Activated T-helper 1 cell treated with anti-CD3 and anti-CD28 coated beads, Interleukin-2, amount 50 U/mL, for 16 hours (primary cell): ENCODE measurements around the gene NFAM1.
A peak's percentile ranks its signal among the peaks of the same experiment; 100 is the strongest.

Experiments used
- DNase-seq, 2 donors: peaks; one replicate each; pipeline ENCODE4 v3.0.0-alpha.2; 2020; ENCODE audit warnings: low read depth in 1 of 2, low spot score in 1 of 2

NFAM1 gene

DNA sequence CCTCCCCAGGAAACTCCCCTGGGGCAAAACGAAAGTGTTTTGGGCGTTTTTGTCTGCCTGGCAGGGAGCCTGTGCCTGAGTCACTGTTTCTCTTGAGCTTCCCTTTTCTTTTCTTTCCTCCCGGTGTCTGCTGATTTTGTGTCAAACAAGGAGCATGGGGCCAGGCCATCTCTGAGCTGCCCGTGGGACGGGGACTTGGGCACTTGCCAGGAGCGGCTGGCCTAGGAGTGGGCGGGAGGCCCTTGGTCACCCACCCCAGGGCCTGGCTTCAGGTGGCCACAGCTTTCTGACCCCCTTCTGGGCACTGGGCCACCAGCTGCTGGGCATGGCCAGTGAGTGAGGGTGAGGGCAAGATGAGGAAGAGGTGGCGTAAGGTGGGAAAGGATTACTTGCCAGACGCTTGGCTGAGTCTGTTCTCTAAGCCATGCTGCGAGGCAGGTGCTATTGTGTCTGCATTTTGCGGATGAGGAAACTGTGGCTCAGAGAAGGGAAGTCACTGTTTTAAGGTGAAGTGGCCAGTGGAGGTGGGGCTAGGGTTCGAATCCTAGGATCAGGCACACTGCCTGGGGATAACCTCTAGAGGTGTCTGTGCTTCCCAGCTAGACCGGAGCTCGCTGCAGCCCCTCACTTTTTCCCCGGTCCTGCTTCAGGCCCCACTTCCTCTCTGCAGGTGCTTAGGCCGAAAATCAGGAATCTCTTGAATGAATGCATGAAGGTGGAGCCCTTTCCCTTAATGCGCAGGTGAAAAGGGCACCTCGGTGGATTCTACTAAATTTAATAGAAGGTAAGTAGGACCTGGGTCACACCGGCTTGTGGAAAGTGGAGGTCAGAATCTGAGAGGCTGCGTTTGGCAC, 7.8 kb upstream of the NFAM1 start:
- DNase-seq, result no peak

DNA sequence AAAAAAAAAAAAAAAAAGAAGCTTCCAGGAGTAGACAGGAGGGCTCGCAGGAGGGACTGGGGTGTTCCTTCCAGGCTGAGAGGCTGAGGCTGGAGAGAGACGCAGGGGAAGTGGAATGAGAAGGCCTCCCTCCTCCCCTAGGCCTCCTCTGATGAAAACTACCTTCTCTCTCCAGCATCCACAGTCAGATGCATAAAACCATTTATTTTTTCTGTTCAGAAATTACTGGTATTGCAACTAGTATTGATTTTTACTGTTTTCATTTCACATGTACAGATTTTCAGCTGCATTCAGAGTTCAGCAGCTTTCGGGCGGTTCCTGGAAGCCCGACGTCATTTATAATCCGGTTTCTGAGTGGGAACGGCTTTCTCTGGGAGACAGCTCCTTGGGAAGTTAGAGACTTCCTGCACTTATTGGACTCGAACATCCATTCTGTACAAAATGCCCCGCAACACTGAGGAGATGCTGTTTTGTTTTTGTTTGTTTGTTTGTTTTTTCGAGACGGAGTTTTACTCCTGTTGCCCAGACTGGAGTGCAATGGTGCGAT, 6.9 kb upstream of the NFAM1 start:
- no peak for DNase-seq

DNA sequence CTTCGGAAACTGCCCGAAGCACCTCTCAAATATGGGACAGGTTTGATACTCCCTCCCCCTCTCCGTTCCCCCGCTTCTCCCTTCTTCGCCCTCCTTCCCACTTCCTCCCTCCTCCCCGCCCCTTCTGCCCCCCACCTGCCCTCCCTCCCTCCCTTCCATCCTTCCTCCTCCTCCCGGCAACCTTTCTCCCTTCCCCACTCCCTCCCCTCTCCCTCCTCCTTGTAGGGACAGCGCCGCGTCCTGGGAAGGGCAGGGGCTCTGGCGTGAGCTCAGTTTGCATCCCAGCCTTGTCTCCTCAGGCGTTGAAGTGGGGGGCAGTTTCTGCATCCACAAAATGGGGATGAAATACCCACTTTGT, 6.1 kb upstream of the NFAM1 start:
- no peak for DNase-seq

DNA sequence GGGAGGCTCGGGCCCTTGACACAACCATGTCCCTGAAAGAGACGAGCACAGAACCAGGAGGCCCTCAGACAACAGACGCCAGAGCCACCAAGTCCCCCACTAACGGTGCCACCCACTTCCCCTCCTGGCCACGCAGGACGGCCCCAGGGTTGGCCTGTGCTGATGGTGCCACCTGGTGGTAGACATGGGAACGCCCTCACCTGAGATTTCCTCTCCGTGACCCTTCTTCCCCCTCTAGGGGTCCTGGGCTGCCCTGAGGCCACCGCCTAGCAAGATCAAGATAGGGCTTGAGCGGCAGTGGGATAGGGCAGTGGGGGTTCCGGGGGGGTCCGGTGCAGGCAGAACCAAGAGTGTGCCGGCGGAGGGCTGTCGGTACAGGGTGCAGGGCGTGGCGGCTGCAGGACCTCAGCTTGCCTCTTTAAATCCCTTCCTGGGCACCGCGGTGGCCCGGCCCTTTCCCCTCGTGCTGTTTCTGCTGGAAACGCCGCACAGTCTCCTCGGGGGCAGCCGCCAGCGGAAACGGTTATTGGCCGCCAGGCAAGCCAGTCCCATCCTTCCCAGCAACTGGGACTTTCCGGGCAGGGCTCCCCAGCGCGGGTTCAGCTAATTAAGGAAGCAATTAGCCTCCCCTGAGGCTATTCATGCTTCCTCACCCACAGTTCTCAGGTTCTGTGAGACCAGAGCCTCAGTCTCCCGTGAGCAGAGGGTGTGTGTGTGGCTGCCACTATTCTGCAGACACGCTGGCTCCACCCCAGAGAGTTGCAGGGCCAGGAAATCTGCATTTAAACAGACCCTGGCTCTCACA, 5.5 kb upstream of the NFAM1 start:
- DNase-seq, result peak; percentile 76

DNA sequence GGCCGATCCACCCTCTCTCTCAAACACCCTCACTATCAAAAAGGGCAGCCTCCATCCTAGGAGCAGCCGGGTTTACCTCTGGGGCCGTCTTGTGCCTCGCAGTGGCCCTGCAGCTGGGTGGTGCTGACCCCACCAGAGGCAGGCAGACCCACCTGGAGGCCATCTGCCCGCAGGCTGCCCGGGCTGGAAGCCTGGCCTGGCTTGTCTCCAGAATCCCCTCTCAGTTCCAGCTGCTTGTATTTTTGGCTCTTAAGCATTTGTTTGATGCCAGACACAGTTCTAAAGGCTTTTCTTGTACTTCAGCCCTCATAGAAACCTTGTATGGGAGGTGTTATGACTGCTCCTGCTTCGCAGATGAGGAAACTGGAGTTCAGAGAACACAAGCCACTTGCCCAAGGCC, 4.2 kb upstream of the NFAM1 start:
- DNase-seq, result no peak

DNA sequence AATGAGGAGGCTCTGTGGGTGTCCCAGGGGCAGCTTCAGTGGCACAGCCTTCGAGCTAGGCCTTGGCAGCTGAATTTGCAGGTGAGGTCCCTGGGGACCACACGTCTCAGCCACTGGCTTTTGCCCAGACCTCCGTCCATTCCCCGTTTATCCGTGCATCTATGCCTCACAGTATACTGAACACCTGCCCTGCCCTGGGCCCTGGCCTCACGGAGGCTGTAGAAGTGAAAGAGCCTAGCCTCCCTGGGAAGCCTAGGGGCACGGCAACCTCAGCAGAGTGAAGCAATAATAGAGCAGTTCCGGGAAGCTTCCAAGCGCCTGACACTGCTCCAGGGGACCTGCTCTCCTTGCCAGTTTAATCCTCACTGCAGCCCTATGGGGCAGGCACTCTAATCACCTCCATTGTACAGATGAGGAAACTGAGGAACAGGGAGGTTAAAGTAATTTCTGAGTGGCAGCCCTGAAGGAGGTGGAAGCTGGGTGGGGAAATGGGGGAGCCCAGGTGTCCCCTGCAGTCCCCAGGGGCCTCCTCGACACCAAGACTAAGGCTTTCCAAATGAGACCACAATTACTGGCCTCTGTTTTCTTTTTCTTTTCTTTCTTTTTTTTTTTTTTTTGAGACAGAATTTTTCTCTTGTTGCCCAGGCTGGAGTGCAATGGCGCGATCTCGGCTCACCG, 2.7 kb upstream of the NFAM1 start:
- no peak for DNase-seq

DNA sequence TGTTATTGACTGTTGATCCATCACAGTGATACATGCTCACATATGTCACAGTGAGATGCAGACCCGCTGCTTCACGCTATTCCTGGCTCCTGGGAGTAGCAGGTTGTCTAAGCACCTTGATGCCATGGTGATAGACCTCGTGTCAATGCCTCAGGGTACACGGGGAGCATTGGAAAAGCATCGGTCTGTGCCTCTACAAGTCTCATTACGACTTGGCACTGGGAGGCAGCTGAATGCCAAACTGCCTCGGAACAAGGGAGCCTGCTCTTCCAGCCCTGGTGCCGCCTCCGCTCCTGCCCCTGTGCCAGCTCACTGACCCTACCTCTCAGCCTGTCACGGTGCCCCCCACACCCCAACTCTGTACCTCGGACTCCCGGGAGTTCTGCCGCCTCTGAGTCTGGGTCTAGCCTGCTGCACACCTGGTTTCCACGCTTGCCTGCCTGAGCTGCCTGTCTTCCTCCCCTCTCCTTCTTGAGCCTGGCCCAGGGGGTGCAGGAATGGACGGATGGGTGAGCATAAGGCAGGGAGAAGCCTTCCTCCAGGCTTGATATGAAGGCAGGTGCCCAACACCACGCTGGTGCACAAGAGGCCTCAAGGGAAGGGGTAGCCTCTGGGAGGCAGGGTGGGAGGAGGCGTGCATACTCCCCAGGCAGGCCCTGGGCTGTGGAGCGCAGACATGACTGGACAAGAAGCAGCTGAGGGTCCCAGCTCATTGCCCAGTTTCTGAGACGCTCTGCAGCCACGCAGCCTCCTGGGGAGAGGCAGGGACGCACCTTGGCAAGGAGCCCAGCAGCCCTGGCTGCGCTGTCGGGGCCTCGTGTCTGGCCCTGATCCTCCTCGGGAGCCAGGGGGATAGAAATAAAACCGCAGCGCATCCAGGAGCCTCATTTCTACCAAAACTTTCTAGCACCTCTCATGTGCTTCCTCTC, 1.8 kb upstream of the NFAM1 start:
- DNase-seq, result no peak

DNA sequence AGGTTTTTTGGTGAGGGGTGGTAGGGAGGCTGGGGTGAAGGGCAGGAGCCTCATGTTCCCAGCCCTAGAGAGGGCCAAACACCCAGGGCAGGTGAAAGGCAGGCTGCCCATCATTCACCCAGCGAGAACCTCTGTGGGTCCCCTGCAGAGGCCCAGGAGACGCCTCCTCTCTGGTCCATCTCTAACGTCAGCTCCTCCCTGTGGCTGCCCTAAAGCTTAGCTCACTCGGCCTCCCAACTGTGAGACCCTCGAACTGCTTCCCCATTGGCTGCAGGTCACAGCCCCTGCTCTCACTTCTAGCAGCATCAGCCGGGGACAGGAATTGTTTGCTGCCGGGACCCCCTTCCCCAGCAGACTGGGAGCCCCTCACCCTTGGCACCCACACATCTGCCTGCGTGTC, 615 bp upstream of the NFAM1 start:
- no peak for DNase-seq

DNA sequence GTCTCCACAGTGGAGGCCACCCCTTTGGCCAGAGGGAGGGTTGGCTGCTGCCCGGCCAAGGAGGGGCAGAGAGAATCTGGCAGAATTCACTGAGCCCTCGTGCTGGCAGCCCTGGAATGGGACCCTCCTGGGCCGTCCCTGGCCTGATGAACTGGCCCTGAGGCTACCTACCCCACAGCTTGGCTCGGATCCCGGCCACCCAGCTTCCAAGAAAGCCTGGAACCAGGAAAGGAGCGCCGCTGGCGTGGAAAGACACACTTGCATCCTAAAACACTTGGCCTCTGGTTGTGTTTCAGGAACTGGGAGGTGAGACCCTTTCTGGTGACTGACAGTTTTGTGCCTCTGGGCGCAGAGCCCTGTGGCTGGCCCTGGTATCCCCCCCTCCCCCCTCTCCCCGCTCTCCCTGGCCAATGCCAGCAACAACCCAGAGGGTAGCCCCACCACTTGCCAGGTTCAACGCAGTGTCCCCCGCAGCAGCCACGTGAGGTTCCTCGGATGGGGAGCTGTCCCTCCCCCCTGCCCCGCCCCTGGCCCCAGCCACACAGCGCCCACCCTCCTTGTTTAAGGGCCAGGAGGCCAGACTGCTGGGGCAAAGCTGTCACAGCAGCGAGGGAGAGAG, 693 bp downstream of the NFAM1 start:
- no peak for DNase-seq

DNA sequence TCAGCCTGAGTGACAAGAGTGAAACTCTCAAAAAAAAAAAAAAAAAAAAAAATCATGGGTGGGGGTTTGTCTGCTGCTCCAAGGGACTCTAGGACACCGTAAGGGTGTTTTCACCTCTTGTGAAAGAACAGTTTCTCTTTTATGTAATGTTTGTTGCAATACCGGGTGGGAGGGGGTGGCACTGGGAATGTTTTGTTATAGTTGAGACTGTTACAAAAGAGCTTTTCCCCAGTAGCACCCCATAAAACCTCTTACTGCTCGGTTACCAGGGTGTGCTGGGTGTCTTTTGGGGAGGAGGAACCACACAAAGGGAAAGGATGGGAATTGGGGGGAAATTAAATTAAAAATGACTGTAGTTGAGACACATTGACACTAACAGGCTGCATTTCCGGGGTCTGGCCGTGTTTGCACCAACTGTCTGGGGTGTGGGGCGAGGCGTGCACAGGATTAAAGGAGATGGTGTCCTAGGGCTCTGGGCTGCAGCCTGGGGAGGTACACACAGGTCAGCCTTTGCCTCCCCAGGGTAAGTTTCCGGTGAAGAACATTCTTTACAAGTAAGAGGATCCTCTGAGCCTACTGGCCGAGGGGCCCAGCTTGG, 1.6 kb downstream of the NFAM1 start:
- no peak for DNase-seq

DNA sequence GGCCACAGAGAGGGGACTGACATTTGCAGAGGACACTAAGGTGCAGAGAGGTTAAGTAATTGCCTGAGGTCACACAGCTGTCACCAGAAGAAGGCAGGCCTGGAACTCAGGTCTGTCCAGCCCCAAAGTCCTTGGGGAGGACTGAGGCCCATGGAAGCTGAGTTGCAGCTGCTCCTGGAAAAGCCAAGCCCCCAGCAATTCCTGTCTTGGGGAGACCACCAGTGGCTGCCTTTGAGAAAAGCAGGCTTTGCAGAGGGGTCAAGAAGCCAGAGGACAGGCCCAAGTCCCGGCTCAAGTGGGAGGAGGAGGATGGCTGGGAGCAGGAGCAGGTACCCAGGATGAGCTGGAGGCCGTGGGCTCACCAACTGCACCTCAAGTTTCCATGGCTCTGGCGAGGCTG, 3.4 kb downstream of the NFAM1 start:
- DNase-seq, result no peak

DNA sequence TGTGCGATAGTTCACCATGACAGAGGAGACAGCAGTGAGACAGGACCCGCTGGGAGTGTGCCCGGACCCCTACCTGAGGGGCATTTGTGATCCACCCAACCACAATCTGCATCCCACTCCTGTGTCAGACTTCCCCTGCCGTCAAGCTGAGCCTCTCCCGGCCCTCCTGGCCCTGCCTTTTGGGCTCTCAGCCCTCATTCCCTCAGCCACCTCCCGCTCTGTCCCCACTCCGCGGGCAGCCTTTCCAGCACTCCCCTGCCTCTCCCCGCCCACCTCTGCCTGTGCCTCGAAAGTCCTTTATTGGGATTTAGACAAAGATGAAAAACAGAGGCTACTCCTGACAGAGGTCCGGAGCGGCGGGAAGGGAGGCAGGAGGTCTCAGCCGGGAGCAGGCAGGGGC, 4.2 kb downstream of the NFAM1 start:
- DNase-seq, result no peak

DNA sequence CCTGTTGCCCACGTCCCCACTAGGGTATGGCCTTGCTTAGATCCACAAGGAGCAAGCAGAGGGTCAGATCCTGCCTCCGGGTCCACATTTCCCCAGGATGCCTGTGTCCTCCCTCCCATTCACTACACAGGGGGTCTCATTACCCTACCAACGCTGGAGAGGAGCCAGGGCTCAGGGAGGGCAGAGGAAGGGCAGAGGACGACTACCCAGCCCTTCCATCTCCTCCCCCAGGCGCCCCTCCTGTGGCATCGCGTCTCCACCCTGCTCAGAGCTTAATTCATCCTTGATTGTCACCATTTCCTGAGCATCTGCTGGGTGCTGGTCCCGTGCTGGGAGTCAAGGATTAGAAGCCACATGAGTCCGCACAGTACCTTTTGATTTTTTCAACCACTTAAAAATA, 5.0 kb downstream of the NFAM1 start:
- no peak for DNase-seq

DNA sequence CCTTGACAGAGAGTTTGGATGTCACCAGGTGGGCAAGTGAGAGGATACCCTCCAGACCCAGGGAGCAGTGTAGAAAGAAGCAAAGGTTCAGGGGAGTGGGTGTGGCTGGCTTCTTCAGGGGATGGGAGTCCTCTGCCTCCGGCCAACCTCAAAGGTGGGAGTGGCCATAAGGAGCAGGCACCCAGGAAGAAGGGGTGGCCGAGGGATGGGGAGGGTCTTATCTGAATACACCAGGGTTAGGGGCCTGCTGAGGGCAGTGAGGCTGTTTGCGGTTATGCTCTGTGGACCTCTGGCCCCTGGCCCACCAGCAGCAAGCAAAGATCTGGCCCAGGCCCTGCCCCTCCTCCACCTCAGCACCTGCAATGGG, 6.2 kb downstream of the NFAM1 start:
- DNase-seq, result no peak

DNA sequence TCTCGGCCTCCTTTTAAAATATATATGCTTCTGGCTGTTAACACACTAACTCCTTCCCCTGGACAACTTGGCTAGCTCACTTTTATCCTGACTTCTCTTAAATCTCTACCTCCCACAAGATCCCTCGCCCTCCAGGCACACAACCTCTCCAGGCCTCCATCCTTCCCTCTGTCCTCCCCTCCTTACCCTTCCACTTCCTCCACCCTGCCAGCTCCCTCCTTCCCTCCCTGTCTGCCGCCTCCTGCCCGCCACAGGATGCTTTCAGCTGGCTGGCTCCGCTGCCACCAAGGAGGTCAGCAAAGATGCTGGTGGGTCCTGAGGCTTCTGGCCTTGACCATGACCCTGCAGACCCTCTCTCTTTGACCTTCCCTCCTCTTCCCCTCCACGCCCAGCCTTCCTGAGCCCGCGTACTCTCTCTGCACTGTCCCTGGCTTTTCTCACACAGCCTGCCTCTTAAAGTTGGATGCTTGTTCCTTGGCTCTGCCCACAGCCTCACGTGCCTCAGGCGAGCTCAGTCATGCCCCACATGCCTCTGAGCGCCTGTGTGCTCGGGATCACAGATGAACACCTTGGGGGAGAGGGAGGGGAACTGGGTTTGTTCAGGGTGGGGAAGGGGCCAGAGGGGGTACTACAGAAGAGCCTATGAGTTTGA, 6.7 kb downstream of the NFAM1 start:
- no peak for DNase-seq

DNA sequence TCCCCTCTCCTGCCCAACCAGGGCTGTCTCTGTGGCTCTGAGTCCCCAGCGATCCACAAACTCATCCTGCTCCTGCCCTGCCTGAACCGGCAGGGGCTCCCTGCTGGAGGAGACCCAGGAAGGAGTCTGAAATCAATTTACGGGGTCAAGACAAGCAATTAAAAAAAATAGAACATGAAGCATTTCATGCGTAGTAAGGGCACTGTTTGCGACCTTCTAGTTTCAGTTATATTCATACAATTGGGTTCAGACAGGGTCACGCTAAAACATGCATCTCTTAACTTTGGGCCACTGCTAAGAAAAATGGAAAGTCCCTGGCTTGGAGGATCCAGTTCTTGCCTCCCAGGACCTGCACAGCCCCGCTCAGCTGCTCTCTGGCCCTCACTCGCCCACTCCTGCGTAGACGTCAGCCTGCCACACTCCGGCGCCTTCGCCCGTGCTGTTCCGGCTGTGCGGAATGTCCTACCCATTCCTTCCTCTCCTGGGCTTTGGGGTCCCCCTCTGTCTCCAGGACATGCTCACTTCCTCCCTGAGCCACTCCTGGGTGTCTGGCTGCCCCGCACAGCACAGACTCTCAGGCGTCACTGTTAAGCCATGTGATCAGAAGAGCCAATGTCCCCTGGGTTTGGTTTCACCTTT, 12.8 kb downstream of the NFAM1 start:
- DNase-seq, result no peak

DNA sequence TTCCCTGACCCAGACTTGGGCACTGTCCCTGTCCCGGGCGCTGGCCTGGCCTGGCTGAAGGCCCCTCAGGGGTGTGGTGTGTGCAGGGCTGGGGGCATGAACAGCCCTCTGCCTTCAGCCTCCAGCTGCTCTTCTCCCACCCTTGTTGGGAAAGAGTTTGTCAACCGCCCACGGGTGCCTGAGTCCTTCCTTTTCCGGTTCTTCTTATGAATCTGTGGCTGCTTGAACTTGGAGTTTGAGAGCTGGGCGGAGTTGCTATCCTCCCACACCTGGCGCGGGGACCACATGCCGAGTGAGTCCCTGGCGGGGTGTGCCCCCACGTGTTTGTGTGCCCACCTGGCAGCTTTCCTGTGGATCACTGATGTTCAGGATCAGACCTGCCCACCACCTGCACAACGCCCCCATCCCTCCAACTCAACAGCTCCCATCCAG, 13.4 kb downstream of the NFAM1 start:
- no peak for DNase-seq

DNA sequence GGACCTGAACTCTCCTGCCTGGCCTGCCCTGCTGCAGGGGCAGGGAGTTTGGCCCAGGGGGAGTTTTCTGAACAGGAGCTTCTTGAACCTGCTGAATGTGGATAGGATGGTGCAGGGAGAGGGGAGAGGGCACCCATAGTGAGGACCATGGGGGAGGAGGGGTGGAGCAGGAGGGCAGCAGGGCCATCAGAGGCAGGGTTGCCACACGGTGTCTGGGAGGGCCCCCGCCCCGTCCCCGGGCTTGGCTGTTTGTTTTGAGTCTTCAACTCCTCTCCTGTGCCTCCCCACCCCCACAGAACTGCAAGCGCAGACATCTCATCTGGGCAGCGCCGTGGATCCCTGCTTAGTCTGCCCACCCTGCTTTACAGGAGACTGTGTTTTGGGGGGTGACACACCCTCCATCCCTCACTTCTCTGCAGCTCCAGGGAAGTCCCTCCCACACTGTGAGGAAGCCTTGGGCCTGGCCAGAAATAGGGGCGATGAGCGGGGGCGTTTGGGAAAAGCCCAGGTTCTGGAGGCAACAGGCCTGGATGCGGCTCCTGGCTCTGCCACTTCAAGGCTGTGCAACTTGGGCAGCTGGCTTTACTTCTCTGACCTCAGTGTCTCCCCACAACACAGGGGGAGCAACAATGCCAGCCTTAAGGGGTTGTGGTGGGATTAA, 14.4 kb downstream of the NFAM1 start:
- no peak for DNase-seq
